WTC11 (cell line): Measurements from ENCODE around the gene SLC25A26. TPM values are rescaled to one million over a fixed set of nuclear protein-coding genes. Genes with fewer than 3 reads are reported as not detected.

Experiments used
- ATAC-seq: fragments of 200-7000 bp; cut with Tn5 transposase; 2 replicates; pipeline ENCODE4 v1.10.0; 2021; ENCODE audit warnings: mild to moderate bottlenecking, moderate library complexity
- CTCF ChIA-PET: fragments of 300-600 bp; sonication (Branson Sonifier 250); formaldehyde crosslinking; loops from one replicate; lab custom pipeline; 2021; ENCODE audit warnings: antibody characterized with exemption; lab: Charles Lee
- POLR2A ChIA-PET: fragments of 350-600 bp; sonication (Branson Sonifier 250); formaldehyde crosslinking; loops from one replicate; lab custom pipeline; 2021; ENCODE audit warnings: antibody characterized with exemption; lab: Charles Lee
- DNase-seq: peaks from one replicate; pipeline ENCODE4 v3.0.0; 2021; ENCODE audit warnings: low spot score
- H3K27ac Mint-ChIP-seq: 2 replicates; pipeline ENCODE4 v1.8.0; 2021; ENCODE audit warnings: mixed read lengths
- H3K27me3 Mint-ChIP-seq: 2 replicates; pipeline ENCODE4 v1.8.0; 2021; ENCODE audit warnings: low read depth, mild to moderate bottlenecking, moderate library complexity, mixed read lengths
- H3K36me3 Mint-ChIP-seq: 2 replicates; pipeline ENCODE4 v1.8.0; 2021; ENCODE audit warnings: mixed read lengths
- H3K4me1 Mint-ChIP-seq: 2 replicates; pipeline ENCODE4 v1.8.0; 2022; ENCODE audit warnings: mixed read lengths
- H3K4me3 Mint-ChIP-seq: 2 replicates; pipeline ENCODE4 v1.8.0; 2021; ENCODE audit warnings: mild to moderate bottlenecking, moderate library complexity, mixed read lengths
- H3K9me3 Mint-ChIP-seq: 2 replicates; pipeline ENCODE4 v1.8.0; 2021; ENCODE audit warnings: mixed read lengths
- ATF6 ChIP-seq: sonication (generic); formaldehyde crosslinking; IDR thresholded peaks from 2 replicates; pipeline ENCODE4 v1.8.1; 2023; ENCODE audit warnings: mild to moderate bottlenecking, missing genetic modification reagents
- FOXJ3 ChIP-seq: sonication (generic); formaldehyde crosslinking; IDR thresholded peaks from 2 replicates; pipeline ENCODE4 v1.9.0; 2021; ENCODE audit warnings: missing genetic modification reagents, mild to moderate bottlenecking, borderline replicate concordance
- HMGXB4 ChIP-seq: sonication (generic); formaldehyde crosslinking; IDR thresholded peaks from 2 replicates; pipeline ENCODE4 v1.8.1; 2023; ENCODE audit warnings: mild to moderate bottlenecking, moderate library complexity, missing genetic modification reagents
- JAZF1 ChIP-seq: fragments of 250-450 bp; sonication (Bioruptor Pico); IDR thresholded peaks from 2 replicates; pipeline ENCODE4 v1.9.0; 2021; ENCODE audit warnings: moderate library complexity, mild to moderate bottlenecking, inconsistent platforms
- MXD4 ChIP-seq: fragments of 250-450 bp; sonication (Bioruptor Pico); IDR thresholded peaks from 2 replicates; pipeline ENCODE4 v1.8.0; 2021; ENCODE audit warnings: mild to moderate bottlenecking, moderate library complexity, borderline replicate concordance
- MYBL2 ChIP-seq: sonication (generic); formaldehyde crosslinking; IDR thresholded peaks from 2 replicates; pipeline ENCODE4 v1.8.1; 2023; ENCODE audit warnings: mild to moderate bottlenecking, moderate library complexity, missing genetic modification reagents
- NFATC4 ChIP-seq: fragments of 250-450 bp; sonication (Bioruptor Pico); IDR thresholded peaks from 2 replicates; pipeline ENCODE4 v1.9.0; 2021; ENCODE audit warnings: mild to moderate bottlenecking
- ZNF138 ChIP-seq: sonication (generic); formaldehyde crosslinking; conservative IDR thresholded peaks from 2 replicates; pipeline ENCODE4 v1.8.1; 2022; ENCODE audit warnings: mild to moderate bottlenecking, moderate library complexity, missing genetic modification reagents
- total RNA-seq: library from RNA; stranded (reverse); gene quantifications from 3 replicates; pipeline ENCODE4 v1.2.3, GENCODE V29; 2021
- TF ChIP-seq, protein P1 (sequence below): fragments of 250-450 bp; sonication (Bioruptor Pico); IDR thresholded peaks from 2 replicates; pipeline ENCODE4 v1.9.0; 2021; ENCODE audit warnings: mild to moderate bottlenecking, borderline replicate concordance
- TF ChIP-seq, protein P2 (sequence below): sonication (generic); formaldehyde crosslinking; IDR thresholded peaks from 2 replicates; pipeline ENCODE4 v1.8.0; 2023; ENCODE audit warnings: missing genetic modification reagents, mild to moderate bottlenecking, borderline replicate concordance
- TF ChIP-seq, protein P3 (sequence below): fragments of 200-600 bp; IDR thresholded peaks from 2 replicates; pipeline ENCODE4 v1.8.0; 2022; ENCODE audit warnings: antibody characterized with exemption
- TF ChIP-seq, protein P4 (sequence below): sonication (generic); formaldehyde crosslinking; IDR thresholded peaks from 2 replicates; pipeline ENCODE4 v1.8.0; 2022; ENCODE audit warnings: mild to moderate bottlenecking, missing genetic modification reagents

SLC25A26 gene
- total RNA-seq, 1 experiment from 2014 or later = 29.1 TPM

DNA sequence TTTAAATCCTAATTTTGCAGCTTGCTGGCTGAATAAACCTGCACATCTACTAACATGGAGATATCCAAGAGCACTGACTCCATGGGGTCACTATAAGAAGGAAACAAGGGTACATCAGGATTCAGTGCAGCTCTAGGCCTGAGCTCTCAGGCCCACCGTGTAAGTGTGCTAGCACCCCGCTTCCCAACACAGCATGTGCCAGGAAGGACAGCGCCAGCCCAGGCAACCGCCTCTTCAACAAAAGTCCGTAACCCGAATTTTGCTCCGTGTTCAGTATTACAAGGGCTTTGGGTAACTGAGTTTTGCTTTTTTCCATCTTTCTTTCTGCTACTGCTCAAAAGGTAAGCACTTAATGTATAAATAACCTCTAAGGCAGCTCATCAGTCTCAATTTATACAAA lies 190.2 kb downstream of the SLC25A26 start:
- Mint-ChIP-seq H3K4me1 (peaks cover 45% of the 10 kb centered on the region), H3K27ac (no peak overlapping the region; the same call in 1 of the 2 replicates), H3K27me3 (no peaks in the 10 kb centered on the region), H3K9me3 (no peaks in the 10 kb centered on the region), H3K36me3 (peaks cover 90% of the 10 kb centered on the region), H3K4me3 (no peak overlapping the region)
- ATAC-seq = no peak
- CTCF ChIA-PET = interaction anchor here (1.5 to 2.7 kb wide), 2 partner anchors 33 to 411 kb away, joined by 4 to 9 read pairs; no protein-coding TSS in a partner anchor
- POLR2A ChIA-PET = no interaction called here
- no peak for DNase-seq
- TF ChIP-seq, protein P1, sequence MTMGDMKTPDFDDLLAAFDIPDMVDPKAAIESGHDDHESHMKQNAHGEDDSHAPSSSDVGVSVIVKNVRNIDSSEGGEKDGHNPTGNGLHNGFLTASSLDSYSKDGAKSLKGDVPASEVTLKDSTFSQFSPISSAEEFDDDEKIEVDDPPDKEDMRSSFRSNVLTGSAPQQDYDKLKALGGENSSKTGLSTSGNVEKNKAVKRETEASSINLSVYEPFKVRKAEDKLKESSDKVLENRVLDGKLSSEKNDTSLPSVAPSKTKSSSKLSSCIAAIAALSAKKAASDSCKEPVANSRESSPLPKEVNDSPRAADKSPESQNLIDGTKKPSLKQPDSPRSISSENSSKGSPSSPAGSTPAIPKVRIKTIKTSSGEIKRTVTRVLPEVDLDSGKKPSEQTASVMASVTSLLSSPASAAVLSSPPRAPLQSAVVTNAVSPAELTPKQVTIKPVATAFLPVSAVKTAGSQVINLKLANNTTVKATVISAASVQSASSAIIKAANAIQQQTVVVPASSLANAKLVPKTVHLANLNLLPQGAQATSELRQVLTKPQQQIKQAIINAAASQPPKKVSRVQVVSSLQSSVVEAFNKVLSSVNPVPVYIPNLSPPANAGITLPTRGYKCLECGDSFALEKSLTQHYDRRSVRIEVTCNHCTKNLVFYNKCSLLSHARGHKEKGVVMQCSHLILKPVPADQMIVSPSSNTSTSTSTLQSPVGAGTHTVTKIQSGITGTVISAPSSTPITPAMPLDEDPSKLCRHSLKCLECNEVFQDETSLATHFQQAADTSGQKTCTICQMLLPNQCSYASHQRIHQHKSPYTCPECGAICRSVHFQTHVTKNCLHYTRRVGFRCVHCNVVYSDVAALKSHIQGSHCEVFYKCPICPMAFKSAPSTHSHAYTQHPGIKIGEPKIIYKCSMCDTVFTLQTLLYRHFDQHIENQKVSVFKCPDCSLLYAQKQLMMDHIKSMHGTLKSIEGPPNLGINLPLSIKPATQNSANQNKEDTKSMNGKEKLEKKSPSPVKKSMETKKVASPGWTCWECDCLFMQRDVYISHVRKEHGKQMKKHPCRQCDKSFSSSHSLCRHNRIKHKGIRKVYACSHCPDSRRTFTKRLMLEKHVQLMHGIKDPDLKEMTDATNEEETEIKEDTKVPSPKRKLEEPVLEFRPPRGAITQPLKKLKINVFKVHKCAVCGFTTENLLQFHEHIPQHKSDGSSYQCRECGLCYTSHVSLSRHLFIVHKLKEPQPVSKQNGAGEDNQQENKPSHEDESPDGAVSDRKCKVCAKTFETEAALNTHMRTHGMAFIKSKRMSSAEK = no peak
- TF ChIP-seq JAZF1 (CRISPR knock-in tag) (no peak), MXD4 (no peak), ATF6 (no peak), NFATC4 (CRISPR knock-in tag) (no peak), ZNF138 (CRISPR knock-in tag) (no peak)
- TF ChIP-seq, protein P2, sequence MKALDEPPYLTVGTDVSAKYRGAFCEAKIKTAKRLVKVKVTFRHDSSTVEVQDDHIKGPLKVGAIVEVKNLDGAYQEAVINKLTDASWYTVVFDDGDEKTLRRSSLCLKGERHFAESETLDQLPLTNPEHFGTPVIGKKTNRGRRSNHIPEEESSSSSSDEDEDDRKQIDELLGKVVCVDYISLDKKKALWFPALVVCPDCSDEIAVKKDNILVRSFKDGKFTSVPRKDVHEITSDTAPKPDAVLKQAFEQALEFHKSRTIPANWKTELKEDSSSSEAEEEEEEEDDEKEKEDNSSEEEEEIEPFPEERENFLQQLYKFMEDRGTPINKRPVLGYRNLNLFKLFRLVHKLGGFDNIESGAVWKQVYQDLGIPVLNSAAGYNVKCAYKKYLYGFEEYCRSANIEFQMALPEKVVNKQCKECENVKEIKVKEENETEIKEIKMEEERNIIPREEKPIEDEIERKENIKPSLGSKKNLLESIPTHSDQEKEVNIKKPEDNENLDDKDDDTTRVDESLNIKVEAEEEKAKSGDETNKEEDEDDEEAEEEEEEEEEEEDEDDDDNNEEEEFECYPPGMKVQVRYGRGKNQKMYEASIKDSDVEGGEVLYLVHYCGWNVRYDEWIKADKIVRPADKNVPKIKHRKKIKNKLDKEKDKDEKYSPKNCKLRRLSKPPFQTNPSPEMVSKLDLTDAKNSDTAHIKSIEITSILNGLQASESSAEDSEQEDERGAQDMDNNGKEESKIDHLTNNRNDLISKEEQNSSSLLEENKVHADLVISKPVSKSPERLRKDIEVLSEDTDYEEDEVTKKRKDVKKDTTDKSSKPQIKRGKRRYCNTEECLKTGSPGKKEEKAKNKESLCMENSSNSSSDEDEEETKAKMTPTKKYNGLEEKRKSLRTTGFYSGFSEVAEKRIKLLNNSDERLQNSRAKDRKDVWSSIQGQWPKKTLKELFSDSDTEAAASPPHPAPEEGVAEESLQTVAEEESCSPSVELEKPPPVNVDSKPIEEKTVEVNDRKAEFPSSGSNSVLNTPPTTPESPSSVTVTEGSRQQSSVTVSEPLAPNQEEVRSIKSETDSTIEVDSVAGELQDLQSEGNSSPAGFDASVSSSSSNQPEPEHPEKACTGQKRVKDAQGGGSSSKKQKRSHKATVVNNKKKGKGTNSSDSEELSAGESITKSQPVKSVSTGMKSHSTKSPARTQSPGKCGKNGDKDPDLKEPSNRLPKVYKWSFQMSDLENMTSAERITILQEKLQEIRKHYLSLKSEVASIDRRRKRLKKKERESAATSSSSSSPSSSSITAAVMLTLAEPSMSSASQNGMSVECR (CRISPR knock-in tag) = no peak
- TF ChIP-seq, all 79 proteins: peak for 0

DNA sequence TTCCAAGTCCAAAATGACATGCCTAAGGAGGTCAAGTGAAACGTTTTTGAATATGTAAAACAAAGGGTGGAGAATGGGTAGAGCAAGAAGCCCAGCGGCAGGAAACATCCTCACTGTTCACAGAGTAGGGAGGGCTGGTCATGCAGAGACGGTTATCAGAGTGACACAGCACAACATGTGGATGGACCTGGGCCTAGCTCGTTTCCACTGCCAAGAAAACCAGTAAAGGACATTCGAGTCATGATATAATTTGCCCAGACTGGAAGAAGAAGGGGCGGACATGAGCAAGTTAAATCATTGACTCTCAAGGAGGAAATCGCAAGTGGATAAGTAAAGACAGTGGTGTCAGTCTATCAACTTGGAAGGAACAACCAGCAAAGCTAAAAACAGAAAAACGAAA lies 190.7 kb downstream of the SLC25A26 start:
- TF ChIP-seq, protein P3, sequence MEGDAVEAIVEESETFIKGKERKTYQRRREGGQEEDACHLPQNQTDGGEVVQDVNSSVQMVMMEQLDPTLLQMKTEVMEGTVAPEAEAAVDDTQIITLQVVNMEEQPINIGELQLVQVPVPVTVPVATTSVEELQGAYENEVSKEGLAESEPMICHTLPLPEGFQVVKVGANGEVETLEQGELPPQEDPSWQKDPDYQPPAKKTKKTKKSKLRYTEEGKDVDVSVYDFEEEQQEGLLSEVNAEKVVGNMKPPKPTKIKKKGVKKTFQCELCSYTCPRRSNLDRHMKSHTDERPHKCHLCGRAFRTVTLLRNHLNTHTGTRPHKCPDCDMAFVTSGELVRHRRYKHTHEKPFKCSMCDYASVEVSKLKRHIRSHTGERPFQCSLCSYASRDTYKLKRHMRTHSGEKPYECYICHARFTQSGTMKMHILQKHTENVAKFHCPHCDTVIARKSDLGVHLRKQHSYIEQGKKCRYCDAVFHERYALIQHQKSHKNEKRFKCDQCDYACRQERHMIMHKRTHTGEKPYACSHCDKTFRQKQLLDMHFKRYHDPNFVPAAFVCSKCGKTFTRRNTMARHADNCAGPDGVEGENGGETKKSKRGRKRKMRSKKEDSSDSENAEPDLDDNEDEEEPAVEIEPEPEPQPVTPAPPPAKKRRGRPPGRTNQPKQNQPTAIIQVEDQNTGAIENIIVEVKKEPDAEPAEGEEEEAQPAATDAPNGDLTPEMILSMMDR = no peak
- TF ChIP-seq JAZF1 (CRISPR knock-in tag) (no peak), ZNF138 (CRISPR knock-in tag) (no peak), MYBL2 (CRISPR knock-in tag) (no peak), FOXJ3 (CRISPR knock-in tag) (no peak), HMGXB4 (CRISPR knock-in tag) (no peak)
- TF ChIP-seq, protein P4, sequence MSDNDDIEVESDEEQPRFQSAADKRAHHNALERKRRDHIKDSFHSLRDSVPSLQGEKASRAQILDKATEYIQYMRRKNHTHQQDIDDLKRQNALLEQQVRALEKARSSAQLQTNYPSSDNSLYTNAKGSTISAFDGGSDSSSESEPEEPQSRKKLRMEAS (CRISPR knock-in tag) = no peak
- TF ChIP-seq, all 79 proteins: peak for 0
- H3K27me3 Mint-ChIP-seq = no peaks in the 10 kb centered on the region
- H3K4me3 Mint-ChIP-seq = no peak overlapping the region
- POLR2A ChIA-PET = no interaction called here
- H3K9me3 Mint-ChIP-seq = no peaks in the 10 kb centered on the region
- H3K4me1 Mint-ChIP-seq = peaks cover 45% of the 10 kb centered on the region
- DNase-seq = no peak
- no peak for ATAC-seq
- peak overlapping the region; percentile 39; the same call in 1 of the 2 replicates for H3K27ac Mint-ChIP-seq
- CTCF ChIA-PET = interaction anchor here (1.5 to 2.7 kb wide), 2 partner anchors 33 to 411 kb away, joined by 4 to 9 read pairs; no protein-coding TSS in a partner anchor
- peaks cover 91% of the 10 kb centered on the region for H3K36me3 Mint-ChIP-seq
